Liver (tissue), 9 donors: ENCODE data around the gene GATC. TPM values are rescaled to one million over a fixed set of nuclear protein-coding genes. Genes with fewer than 3 reads are reported as not detected.

Source experiments
- DNase-seq: peaks from one replicate; pipeline ENCODE4 v3.0.0-alpha.2; 2017; ENCODE audit warnings: low spot score
- H3K27ac ChIP-seq, 2 donors: one replicate each; pipeline ENCODE4 v1.7.0; 2013; ENCODE audit warnings: inconsistent platforms in 2 of 2, low read length in 2 of 2, control low read depth in 1 of 2, low read depth in 1 of 2, mild to moderate bottlenecking in 1 of 2
- H3K27me3 ChIP-seq, 4 donors: one replicate each; pipeline versions ENCODE4 v1.6.1 to v1.7.0; 2013; ENCODE audit warnings: low read length in 3 of 4, inconsistent platforms in 1 of 4, mild to moderate bottlenecking in 1 of 4, moderate library complexity in 1 of 4; ENCODE audit not compliant: control insufficient read depth in 4 of 4, insufficient read depth in 4 of 4
- H3K36me3 ChIP-seq, 4 donors: one replicate each; pipeline versions ENCODE4 v1.6.1 to v1.7.0; 2013; ENCODE audit warnings: low read length in 3 of 4, mild to moderate bottlenecking in 3 of 4, low read depth in 1 of 4, moderate library complexity in 1 of 4; ENCODE audit not compliant: control insufficient read depth in 4 of 4, insufficient read depth in 3 of 4
- H3K4me1 ChIP-seq, 4 donors: one replicate each; pipeline versions ENCODE4 v1.6.1 to v1.7.0; 2013; ENCODE audit warnings: low read length in 3 of 4, mild to moderate bottlenecking in 3 of 4, moderate library complexity in 1 of 4; ENCODE audit not compliant: control insufficient read depth in 4 of 4, insufficient read depth in 4 of 4
- H3K4me3 ChIP-seq, 3 donors: one replicate each; pipeline versions ENCODE4 v1.6.1 to v1.7.0; 2013; ENCODE audit warnings: low read length in 3 of 3, control low read depth in 1 of 3, low read depth in 1 of 3, mild to moderate bottlenecking in 1 of 3
- H3K9ac ChIP-seq, 2 donors: one replicate each; pipeline ENCODE4 v1.7.0; 2013; ENCODE audit warnings: low read length in 2 of 2, mild to moderate bottlenecking in 2 of 2, moderate library complexity in 2 of 2, control low read depth in 1 of 2, low read depth in 1 of 2
- H3K9me3 ChIP-seq, 4 donors: one replicate each; pipeline versions ENCODE4 v1.6.1 to v1.7.0; 2013; ENCODE audit warnings: low read length in 3 of 4; ENCODE audit not compliant: control insufficient read depth in 4 of 4
- ATF3 ChIP-seq: IDR thresholded peaks from 2 replicates; pipeline ENCODE4 v1.6.1; 2016; ENCODE audit warnings: antibody characterized with exemption
- CTCF ChIP-seq: fragments of 150-350 bp; IDR thresholded peaks from 2 replicates; pipeline ENCODE4 v1.5.1; 2017; ENCODE audit warnings: improper control_type of control experiment, low read depth, low read length; ENCODE audit not compliant: missing input control
- EGR1 ChIP-seq, 2 donors: IDR thresholded peaks; 2 replicates each; pipeline ENCODE4 v1.6.1; 2016 to 2018; ENCODE audit warnings: antibody characterized with exemption in 2 of 2, low read depth in 2 of 2
- FOXA1 ChIP-seq: IDR thresholded peaks from 2 replicates; pipeline ENCODE4 v1.6.1; 2016; ENCODE audit warnings: antibody characterized with exemption
- FOXA2 ChIP-seq: IDR thresholded peaks from 2 replicates; pipeline ENCODE4 v1.6.1; 2016; ENCODE audit warnings: antibody characterized with exemption
- GABPA ChIP-seq, 2 donors: IDR thresholded peaks in 1 of 2; conservative IDR thresholded peaks in 1 of 2; 2 replicates each; pipeline ENCODE4 v1.6.1; 2016; ENCODE audit warnings: antibody characterized with exemption in 2 of 2, mild to moderate bottlenecking in 1 of 2, moderate library complexity in 1 of 2
- HNF4A ChIP-seq, 2 donors: conservative IDR thresholded peaks; 2 replicates each; pipeline ENCODE4 v1.6.1; 2016; ENCODE audit warnings: antibody characterized with exemption in 2 of 2, mild to moderate bottlenecking in 2 of 2
- HNF4G ChIP-seq: IDR thresholded peaks from 2 replicates; pipeline ENCODE4 v1.6.1; 2016; ENCODE audit warnings: antibody characterized with exemption
- JUND ChIP-seq, 2 donors: IDR thresholded peaks; 2 replicates each; pipeline ENCODE4 v1.6.1; 2016; ENCODE audit warnings: antibody characterized with exemption in 2 of 2
- MAX ChIP-seq: IDR thresholded peaks from 2 replicates; pipeline ENCODE4 v1.6.1; 2016; ENCODE audit warnings: antibody characterized with exemption
- NR2F2 ChIP-seq: IDR thresholded peaks from 2 replicates; pipeline ENCODE4 v1.6.1; 2016; ENCODE audit warnings: antibody characterized with exemption
- RAD21 ChIP-seq, 2 donors: IDR thresholded peaks; 2 replicates each; pipeline ENCODE4 v1.6.1; 2016; ENCODE audit warnings: antibody characterized with exemption in 2 of 2, mild to moderate bottlenecking in 2 of 2
- REST ChIP-seq: IDR thresholded peaks from 2 replicates; pipeline ENCODE4 v1.6.1; 2016; ENCODE audit warnings: antibody characterized with exemption, mild to moderate bottlenecking
- RXRA ChIP-seq, 2 donors: IDR thresholded peaks; 2 replicates each; pipeline ENCODE4 v1.6.1; 2017 to 2018; ENCODE audit warnings: antibody characterized with exemption in 2 of 2, mild to moderate bottlenecking in 1 of 2
- SP1 ChIP-seq: IDR thresholded peaks from 2 replicates; pipeline ENCODE4 v1.6.1; 2018; ENCODE audit warnings: antibody characterized with exemption, mild to moderate bottlenecking
- TAF1 ChIP-seq: conservative IDR thresholded peaks from 2 replicates; pipeline ENCODE4 v1.6.1; 2016; ENCODE audit warnings: antibody characterized with exemption, mild to moderate bottlenecking
- YY1 ChIP-seq: IDR thresholded peaks from 2 replicates; pipeline ENCODE4 v1.6.1; 2016; ENCODE audit warnings: antibody characterized with exemption, mild to moderate bottlenecking
- ZBTB33 ChIP-seq: IDR thresholded peaks from 2 replicates; pipeline ENCODE4 v1.6.1; 2016; ENCODE audit warnings: antibody characterized with exemption
- WGBS: extraction: QIAGEN DNeasy Blood & Tissue Kit; methylation state at CpG from one replicate; pipeline ENCODE4 v1.1.7; 2013; 5-methylcytosine and 5-hydroxymethylcytosine counted together
- polyA plus RNA-seq, 2 donors: library from polyadenylated mRNA; stranded (reverse) in 1 of 2; unstranded in 1 of 2; fragments of 200-250 nt in 1 of 2; fragments of >200 nt in 1 of 2; fragmentation: Nextera tagmentation in 1 of 2; extraction: Ambion mirVana in 1 of 2; gene quantifications; one replicate each; pipeline versions ENCODE4 v1.2.1 to v1.2.3, GENCODE V29; 2013 to 2015
- total RNA-seq, 2 donors: library from RNA; depleted of rRNA; stranded (reverse); fragments of >200 nt; gene quantifications; one replicate each; pipeline ENCODE4 v1.2.3, GENCODE V29; 2014
- donor health status: healthy.
- donor health status: healthy.
- donor health status: healthy.
- donor health status: healthy.
- donor health status: healthy.

Gene GATC
- total and polyA plus RNA-seq, 4 donors, result 8.9 to 15.5 (median 13.3) TPM

- no peaks in the 10 kb centered on the region for H3K27me3 ChIP-seq
- peaks cover 0 to 19% (median 12%) of the 10 kb centered on the region in 4 donors for H3K4me1 ChIP-seq
- no peaks in the 10 kb centered on the region for H3K9me3 ChIP-seq
- H3K27ac ChIP-seq, result no peak overlapping the region
- no peak overlapping the region for H3K9ac ChIP-seq
- no peak for DNase-seq
- WGBS, result 31% methylated on average over 17 of the region's 17 CpGs
- peaks cover 0 to 11% (median 3%) of the 10 kb centered on the region in 4 donors for H3K36me3 ChIP-seq
- TF ChIP-seq MAX (no peak), ZBTB33 (no peak)
- H3K4me3 ChIP-seq, result peak overlapping the region; percentile 40 to 85 (median 56)
These were observed 49.0 kb downstream of the GATC start for GRCh38 chr12:120495186-120495730.

- H3K4me3 ChIP-seq, result peak within 1 kb of the TSS; percentile 82 to 95 (median 85)
- under 1% methylated on average over 53 of the region's 53 CpGs for WGBS
- H3K27ac ChIP-seq, result peak within 1 kb of the TSS; percentile 75 to 85
- H3K9me3 ChIP-seq, result no peaks in the 10 kb centered on the region
- TF ChIP-seq NR2F2 (no peak), JUND (IDR thresholded peaks at IDR 0.05) (no peak), RAD21 (IDR thresholded peaks at IDR 0.05) (peak; percentile 11 to 41), RXRA (IDR thresholded peaks at IDR 0.05) (no peak), SP1 (peak; percentile 98), FOXA2 (no peak), ATF3 (no peak), FOXA1 (peak; percentile 25), REST (peak; percentile 95), HNF4A (conservative IDR thresholded peaks at IDR 0.05) (no peak), YY1 (peak; percentile 39), ZBTB33 (no peak), MAX (no peak), TAF1 (peak; percentile 89), EGR1 (IDR thresholded peaks at IDR 0.05; ENCODE audit: low read depth in 2 of 2) (no peak), HNF4G (no peak), CTCF (peak; percentile 14), GABPA (IDR thresholded peaks at IDR 0.05 in 1 of 2, conservative IDR thresholded peaks at IDR 0.05 in 1 of 2) (no peak)
- peak within 1 kb of the TSS; percentile 47 to 53 for H3K9ac ChIP-seq
- H3K4me1 ChIP-seq, result peaks cover 0 to 19% (median 12%) of the 10 kb centered on the region in 4 donors
- no peaks in the 10 kb centered on the region for H3K27me3 ChIP-seq
- H3K36me3 ChIP-seq, result peaks cover 1 to 15% (median 5%) of the 10 kb centered on the region in 4 donors
- peak; percentile 99 for DNase-seq
These were observed 49.6 kb downstream of the GATC start, which contains the start of gene DYNLL1 for GRCh38 chr12:120495731-120496412. DYNLL1 (plus strand) TSS chr12:120496113; CDS start chr12:120496422, 309 bp downstream.
